Iris pigment epithelial cell (primary cell): Measurements from ENCODE around the gene ABCA9.
A peak's percentile ranks its signal among the peaks of the same experiment; 100 is the strongest.
"Not testable (repeated sequence)": the region's sequence is repeated elsewhere in the genome, so short reads cannot be mapped to it uniquely, and the experiment has no call there.

ENCODE experiments used
- DNase-seq: peaks from one replicate; pipeline ENCODE4 v3.0.0-alpha.2; 2011; ENCODE audit warnings: low read depth

The ABCA9 gene

DNA sequence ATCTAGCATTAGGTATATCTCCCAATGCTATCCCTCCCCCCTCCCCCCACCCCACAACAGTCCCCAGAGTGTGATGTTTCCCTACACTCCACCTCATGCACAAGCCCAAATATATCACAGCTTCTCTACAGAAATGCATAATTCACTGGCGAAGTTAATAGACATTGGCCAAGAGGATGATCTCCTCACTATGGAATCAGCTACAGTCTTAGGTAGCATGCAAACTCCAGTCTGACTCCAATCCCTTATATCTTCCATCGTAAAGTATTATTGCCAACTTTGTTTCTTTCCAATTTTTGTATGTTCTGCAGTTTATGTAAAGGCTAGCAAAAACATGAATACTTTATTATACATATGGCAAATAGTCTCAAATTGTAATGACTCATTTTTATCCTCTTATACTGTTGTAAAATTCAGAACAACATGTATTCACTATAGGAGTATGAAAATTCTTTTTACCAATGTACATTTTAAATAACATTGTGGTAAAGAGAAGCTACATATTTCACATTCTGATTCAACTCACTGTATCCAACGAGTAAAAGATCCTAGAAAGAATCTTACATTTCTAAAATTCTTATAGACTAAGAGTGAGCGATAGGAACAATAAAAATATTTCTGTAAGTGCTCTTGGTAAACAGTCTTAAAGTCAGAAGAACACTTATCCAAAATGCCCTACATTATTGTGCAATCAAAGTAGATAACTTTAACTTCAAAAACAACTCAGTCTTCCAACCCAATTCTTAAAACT lies 106.4 kb downstream of the ABCA9 start:
- DNase-seq: peak; percentile 71

DNA sequence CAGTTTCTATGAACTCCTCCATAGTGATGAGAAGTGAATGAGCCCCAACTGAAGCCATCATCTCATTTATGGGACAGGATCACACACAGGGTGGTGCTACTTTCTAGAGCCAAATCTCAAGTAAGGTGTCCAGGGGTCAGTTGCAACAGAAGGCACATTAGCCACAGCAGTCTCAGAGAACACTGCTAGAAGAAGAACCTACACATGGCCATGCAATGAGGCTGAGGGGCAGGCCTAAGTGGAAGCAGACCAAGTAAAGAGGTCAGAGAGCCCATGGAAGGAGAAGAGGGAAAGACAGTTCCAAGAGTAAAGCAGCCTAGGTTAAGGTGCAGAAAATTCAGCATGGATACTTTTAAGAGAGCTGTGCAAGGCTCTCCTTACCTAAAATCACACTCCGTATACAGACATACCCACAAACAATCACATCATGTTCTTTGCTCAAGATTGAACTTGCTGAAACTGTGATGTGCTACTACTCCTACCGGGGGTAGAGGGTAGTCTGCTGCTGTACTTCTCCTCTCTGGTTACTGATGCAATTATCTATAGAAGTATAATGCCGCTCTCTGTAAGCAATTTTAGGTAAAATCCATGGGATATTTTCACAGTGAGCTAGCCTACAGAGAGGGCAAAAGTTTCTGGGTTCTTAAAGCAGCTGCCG lies 107.3 kb downstream of the ABCA9 start:
- DNase-seq: no peak

DNA sequence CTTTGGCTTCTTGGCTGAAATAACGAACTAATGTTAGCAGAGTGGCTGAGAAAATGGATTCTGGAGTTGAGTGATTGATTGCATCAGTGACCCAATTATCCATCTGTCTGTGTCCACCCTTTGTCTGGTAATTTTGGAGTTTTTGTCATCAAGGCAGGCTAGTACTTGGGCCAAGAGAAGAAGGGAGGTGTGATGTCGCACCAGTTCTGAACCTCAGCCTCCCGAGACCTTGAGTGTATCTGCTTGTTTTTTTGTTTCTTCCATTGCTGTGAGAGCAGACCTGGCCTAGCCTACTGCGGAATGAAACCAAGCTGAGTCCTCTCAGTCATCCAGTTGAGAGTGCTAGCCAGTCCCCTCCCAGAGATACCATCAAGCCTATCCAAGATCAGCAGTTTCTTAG lies 110.0 kb downstream of the ABCA9 start:
- DNase-seq: no peak

DNA sequence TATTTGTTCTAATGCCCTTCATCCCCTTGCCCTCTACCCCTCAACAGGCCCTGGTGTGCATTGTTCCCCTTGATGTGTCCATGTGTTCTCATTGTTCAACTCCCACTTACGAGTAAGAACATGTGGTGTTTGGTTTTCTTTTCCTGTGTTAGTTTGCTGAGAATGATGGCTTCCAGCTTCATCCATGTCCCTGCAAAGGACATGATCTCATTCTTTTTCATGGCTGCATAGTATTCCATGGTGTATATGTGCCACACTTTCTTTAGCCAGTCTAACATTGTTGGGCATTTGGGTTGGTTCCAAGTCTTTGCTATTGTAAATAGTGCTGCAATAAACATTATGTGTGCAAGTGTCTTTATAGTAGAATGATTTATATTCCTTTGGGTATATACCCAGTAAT lies 112.9 kb downstream of the ABCA9 start:
- DNase-seq: not testable (repeated sequence)

DNA sequence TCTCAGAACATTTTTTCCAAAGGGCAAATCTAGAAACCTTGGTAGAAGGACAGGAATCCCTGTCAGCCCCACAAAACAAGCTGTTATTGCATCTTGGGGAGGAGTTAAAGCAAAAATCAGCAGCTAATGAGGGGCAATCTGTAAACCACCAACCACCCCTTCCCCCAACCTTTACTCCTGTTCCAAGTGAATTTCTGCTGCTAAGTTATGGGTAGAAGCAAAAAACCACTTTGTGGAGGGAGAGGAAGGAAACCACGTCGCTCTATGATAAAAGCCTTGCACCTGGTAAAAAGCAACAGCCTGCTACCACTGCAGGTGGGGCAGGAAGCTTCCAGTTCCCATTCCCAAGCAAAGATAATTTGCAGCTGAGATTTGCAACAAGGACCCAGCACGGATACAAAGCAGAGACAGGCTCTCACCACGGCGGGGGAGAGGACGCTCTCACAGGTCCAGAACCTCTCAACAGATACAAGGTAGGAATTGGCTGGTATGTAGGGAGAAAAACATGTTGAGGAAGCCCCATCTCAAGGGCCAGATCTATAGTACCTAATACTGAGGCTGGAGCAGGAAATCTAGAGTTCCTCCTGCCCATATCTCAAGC lies 116.2 kb downstream of the ABCA9 start:
- DNase-seq: no peak

DNA sequence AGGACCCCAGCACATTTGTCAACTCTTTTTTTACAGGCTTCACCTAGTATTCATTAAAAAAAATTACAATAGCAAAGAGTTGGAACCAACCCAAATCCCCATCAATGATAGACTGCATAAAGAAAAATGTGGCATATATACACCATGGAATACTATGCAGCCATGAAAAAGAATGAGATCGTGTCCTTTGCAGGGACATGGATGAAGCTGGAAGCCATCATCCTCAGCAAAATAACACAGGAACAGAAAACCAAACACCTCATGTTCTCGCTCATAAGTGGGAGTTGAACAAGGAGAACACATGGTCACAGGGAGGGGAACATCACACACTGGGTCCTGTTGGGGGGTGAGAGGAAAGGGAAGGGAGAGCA lies 116.9 kb downstream of the ABCA9 start:
- not testable (repeated sequence) for DNase-seq

DNA sequence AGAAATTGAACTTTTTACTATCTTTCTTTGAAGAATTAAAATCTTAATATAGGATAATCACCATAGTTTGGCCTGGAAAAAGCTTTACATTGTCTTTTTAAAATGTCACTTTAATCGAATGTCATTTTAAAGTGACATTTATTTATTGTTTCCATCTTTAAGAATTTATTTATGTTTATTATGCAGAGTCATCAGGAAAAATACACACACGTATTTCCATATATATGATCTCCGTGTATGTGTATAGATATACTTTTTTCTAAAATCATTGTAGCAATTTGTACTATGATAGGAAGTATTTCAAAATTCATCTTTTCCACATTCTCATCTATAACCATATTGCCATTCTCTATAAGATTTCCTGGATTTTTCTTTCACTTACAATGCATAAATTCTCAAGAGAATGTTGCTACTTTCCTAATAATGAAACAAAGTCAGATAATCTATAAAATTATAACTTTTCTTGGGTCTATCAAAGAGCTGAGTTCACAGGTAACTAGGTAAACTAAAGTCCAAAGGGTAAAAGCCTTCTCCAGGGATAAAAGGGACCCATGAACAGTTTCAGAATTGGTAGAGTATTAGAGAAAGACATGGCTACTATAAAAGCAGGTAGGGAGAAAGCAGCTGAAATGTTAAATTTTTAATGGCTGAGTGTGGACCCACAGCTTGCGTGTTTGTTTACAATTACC lies 117.5 kb downstream of the ABCA9 start:
- no peak for DNase-seq

DNA sequence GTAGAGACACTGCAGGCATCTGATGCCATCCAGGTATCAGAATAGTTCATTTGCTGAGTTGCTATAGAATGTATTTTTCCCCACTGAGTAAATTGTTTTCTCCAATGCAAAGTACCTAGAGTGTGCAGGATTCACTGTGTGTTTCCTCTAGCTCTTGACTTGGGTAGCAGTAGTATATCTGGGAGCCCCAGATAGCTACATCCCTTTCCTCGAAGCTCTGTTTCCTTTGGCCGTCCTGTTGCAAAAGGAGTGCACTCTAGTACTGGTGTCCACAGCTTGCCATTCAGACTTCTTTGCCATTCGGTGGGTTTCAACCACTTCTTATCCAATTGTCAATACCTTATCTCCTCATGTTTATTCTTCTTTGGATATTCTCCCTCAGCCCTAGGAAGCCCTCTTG lies 118.3 kb downstream of the ABCA9 start:
- no peak for DNase-seq

DNA sequence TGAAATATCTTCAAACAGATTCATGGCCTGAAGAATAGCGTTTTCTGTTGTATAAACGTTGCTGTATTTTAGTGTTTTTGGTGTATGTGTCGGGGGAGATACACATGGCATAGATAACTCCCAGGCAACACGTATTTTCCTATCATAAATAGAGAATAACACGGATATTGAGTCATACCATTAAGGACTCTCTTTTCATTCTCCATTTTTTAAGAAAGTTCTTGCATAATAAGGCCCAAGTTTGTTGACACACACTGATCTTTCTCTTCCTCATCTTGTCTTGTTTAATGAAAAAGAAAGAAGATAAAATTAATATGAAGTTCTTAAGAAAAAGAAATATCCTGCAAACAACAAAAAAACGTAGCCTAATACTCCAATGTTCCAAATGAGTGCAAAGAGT lies 119.0 kb downstream of the ABCA9 start:
- DNase-seq: peak; percentile 28

DNA sequence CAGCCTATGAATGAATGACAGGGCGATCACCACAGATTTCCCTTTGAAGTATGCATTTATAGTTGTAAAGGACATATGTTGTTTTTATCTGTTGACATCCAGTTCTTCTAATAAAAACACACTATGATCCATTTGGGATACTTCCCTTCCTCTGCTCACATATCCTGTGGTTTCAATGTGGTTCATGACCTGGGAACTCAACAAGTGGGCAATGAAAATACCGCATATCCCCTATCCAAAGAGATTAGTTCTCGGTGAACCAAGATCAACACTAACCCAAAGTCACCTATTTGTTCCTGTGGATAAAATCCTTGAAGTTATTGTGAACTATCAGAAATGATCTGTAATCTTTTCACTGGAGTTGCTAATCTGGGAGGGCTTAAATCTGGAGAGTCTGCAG lies 121.5 kb downstream of the ABCA9 start:
- DNase-seq: no peak

DNA sequence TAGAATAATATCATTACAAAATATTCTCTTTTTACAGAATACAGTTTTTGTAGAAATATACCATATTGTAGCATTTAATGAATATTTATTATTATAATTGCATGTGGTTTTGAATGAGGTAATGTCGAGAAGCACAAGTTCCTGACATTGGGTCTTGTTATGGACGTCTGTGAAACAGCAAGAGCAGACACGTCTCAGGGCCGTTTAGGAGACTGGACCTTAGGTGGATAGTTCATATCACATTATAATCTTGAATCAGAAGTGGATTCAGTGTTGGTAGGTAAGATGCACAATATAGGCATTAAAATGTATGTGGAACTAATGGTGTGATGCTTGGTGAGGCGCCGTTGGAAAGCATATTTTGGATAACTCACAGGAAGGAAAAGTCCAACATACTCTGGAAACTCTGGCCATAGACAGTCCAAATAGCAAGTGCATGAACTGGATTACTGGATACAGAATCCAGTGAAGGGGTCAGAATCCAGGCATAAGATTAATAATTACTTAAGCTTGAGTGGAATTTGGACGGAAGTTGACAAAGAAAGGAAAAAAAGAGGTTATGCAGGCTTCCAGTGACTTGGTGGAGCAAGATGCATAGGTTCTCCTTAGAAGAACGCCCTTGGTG lies 122.7 kb downstream of the ABCA9 start:
- DNase-seq: no peak

DNA sequence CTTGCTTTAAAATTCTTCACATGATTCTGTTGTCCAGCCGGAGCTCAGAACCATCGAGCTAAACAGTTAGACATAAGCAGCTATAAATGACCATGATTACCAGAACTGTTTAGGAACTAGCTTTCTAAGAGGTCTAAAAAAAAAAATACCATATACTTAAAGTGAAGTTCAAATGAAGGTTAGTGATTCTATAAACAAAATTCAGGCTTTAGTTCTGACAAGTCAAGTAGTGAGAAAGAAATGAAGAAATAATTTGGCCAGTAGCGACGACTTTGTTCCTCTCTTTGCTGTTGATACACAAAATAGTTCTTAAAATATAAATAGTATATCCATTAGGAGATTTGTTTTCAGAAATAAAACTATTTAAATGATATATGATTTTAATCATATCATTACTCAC lies 133.2 kb downstream of the ABCA9 start:
- no peak for DNase-seq

DNA sequence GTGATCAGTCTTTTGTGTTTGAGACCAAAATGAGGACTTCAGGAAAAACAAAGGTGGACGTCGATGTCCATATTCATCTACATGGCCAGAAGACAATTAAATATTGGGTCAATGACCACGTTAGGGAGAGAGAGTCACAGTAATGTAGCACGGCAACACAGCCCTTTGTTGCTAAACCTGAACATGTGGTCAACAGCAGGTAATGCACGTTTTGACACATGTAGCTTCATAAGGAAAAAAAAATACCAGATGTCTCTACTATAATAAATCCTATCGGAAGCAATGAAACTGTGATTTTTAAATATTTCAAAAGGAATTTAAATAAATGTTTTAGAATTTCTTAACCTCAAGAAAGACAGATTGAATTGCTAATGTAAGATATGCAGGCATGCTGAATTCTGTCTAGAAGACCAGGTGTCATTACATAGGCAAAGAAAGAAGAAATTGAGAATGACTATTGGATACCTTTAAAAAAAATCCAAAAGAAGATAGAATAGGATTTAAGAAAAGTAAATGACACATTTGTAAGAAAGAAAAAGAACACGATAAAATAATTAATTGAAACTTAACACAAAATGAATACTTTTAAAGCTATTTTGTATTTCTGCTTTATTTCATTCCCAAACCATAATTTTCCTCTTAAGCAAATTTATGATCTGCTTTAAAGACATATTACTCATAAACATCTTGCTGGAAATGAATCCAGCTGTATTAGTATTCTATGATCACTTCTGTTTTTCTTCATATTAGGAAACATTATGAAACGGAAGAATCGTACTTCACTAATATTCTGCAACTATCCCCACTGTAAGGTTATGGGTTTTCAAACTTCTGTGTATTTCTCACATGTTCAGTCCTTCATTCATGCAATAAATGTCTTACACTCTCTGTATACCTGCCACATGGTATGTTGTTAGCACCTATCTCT lies 135.7 kb downstream of the ABCA9 start:
- no peak for DNase-seq
